ENCODE data around the gene FHAD1. TPM values are rescaled to one million over a fixed set of nuclear protein-coding genes. Genes with fewer than 3 reads are reported as not detected.
"Not testable (repeated sequence)": the region's sequence is repeated elsewhere in the genome, so short reads cannot be mapped to it uniquely, and the experiment has no call there.

The FHAD1 gene
- total RNA-seq, 1 donor from 2014 or later: 1.3 TPM

DNA sequence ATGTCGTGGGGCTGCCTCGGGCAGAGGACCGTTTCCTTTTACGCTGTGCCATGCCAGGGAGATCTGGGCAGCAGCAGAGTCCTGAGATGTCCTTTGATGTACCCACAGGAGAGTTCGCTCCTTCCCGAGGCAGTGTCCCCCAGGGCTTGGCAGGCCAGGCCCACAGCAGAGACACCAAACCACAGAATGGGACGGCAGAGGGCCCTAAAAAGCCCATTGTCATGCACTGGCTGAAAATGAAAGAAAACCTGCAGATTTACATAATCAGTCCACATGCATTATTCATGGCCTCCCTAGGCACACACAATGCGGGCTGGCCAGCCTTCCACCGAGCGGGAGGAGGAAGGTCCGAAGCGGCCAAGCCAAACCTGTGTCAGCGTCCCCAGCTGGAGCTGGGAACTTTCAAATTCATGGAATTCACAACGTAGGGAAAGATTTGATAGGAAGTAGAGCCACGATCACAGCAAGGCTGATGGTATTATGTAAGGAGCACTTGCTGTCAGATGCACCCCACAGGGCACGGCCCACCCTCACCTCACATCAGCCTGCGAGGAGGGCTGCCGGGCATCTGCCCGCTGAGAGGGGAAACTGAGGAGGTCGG is 137.4 kb downstream of the FHAD1 start:
- no peaks in the 10 kb centered on the region for H3K9me3 Mint-ChIP-seq
- DNase-seq (ENCODE audit: low spot score in 2 of 2, unreplicated experiment in 2 of 2): no peak
- H3K27me3 Mint-ChIP-seq (ENCODE audit: low read depth): peaks cover 77% of the 10 kb centered on the region
- H3K36me3 Mint-ChIP-seq: no peaks in the 10 kb centered on the region
- peaks cover 18% of the 10 kb centered on the region for H3K4me1 Mint-ChIP-seq
- TF ChIP-seq, protein P1, sequence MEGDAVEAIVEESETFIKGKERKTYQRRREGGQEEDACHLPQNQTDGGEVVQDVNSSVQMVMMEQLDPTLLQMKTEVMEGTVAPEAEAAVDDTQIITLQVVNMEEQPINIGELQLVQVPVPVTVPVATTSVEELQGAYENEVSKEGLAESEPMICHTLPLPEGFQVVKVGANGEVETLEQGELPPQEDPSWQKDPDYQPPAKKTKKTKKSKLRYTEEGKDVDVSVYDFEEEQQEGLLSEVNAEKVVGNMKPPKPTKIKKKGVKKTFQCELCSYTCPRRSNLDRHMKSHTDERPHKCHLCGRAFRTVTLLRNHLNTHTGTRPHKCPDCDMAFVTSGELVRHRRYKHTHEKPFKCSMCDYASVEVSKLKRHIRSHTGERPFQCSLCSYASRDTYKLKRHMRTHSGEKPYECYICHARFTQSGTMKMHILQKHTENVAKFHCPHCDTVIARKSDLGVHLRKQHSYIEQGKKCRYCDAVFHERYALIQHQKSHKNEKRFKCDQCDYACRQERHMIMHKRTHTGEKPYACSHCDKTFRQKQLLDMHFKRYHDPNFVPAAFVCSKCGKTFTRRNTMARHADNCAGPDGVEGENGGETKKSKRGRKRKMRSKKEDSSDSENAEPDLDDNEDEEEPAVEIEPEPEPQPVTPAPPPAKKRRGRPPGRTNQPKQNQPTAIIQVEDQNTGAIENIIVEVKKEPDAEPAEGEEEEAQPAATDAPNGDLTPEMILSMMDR (IDR thresholded peaks at IDR 0.05; ENCODE audit: unreplicated experiment): no peak
- H3K27ac Mint-ChIP-seq: no peak overlapping the region
- H3K4me3 Mint-ChIP-seq: no peak overlapping the region

DNA sequence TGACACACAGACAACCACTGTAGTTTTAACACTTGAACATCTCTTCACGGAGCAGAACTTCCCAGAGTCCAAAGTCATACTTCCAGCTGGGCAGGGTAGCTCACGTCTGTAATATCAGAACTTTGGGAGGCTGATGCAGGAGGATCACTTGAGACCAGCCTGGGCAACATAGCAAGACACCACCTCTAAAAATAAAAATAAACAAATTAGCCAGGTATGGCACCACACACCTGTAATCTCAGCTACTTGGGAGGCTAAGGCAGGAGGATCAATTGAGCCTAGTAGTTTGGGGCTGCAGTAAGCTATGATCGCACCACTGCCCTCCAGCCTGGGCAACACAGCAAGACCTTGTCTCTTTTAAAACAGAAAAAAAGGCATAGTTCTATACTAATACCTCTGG is 138.4 kb downstream of the FHAD1 start:
- Mint-ChIP-seq H3K27ac (no peak overlapping the region), H3K4me1 (peaks cover 8% of the 10 kb centered on the region), H3K27me3 (ENCODE audit: low read depth) (peaks cover 79% of the 10 kb centered on the region), H3K9me3 (no peaks in the 10 kb centered on the region), H3K36me3 (no peaks in the 10 kb centered on the region), H3K4me3 (no peak overlapping the region)
- TF ChIP-seq, protein P1 (IDR thresholded peaks at IDR 0.05; ENCODE audit: unreplicated experiment): no peak
- no peak for DNase-seq (ENCODE audit: low spot score in 2 of 2, unreplicated experiment in 2 of 2)

DNA sequence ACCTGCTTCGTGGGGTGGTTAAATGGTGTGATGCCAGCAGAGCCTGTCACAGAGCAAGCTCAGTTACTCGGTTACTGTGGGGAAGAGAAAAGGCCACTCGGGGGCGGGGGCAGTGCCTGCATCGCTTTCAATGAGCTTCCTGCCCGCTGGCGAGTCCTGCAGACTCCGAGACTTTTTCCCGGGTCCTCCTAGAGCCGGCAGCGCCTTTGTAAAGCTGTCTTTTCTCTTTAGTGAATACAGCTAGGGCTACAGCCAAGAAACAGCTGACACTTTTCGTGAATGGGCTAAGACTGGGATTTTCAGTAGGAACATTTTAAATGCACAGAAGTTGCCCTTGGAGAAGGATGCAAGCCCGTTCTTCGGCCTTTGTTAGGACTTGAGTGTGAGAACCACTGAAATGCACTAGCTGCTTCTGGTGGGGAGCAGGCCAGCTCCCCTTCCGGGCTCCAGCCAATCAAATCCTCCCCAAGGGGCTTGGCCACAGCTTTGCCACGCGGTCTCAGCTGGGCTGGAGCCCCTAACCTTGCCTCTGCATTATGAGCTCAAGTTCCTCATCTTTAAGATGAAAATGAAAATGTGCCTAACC is 139.2 kb downstream of the FHAD1 start:
- no peak overlapping the region for H3K27ac Mint-ChIP-seq
- no peak for DNase-seq (ENCODE audit: low spot score in 2 of 2, unreplicated experiment in 2 of 2)
- no peaks in the 10 kb centered on the region for H3K36me3 Mint-ChIP-seq
- TF ChIP-seq, protein P1 (IDR thresholded peaks at IDR 0.05; ENCODE audit: unreplicated experiment): no peak
- H3K9me3 Mint-ChIP-seq: no peaks in the 10 kb centered on the region
- no peak overlapping the region for H3K4me3 Mint-ChIP-seq
- peaks cover 77% of the 10 kb centered on the region for H3K27me3 Mint-ChIP-seq (ENCODE audit: low read depth)
- peaks cover 2% of the 10 kb centered on the region for H3K4me1 Mint-ChIP-seq

DNA sequence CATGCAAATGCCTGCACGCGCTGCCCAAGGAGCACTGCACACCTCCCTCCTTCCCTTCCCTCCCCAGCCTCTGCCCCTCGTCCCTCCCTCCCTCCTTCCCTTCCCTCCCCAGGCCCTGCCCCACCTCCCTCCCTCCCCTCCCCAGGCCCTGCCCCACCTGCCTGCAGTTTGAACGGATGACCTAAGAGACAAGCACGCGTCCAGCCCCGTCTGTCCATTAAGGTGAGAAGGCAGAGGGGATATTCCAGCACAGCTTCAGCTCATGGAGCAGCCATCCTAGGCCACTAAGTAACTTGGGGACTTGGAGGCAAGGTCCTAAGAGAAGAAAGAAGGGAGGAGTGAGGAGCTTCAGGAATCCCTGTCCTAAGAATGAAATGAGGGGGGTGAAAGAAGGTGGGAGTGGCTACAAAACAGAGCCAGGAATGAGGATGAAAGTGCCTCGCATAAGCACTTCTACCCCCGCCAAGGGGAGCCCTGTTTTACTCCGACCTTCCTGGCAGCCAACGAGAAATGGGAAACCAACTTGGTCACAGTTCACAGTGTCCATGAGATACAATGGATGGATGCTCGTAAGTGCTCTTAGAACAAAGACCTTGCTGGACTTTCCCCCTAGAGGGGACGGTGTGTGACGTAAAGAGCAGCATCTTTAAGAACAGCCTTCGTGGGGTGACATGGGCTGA is 141.3 kb downstream of the FHAD1 start:
- Mint-ChIP-seq H3K27ac (no peak overlapping the region), H3K4me1 (peaks cover 2% of the 10 kb centered on the region), H3K36me3 (no peaks in the 10 kb centered on the region), H3K27me3 (ENCODE audit: low read depth) (peaks cover 64% of the 10 kb centered on the region), H3K4me3 (no peak overlapping the region), H3K9me3 (no peaks in the 10 kb centered on the region)
- TF ChIP-seq, protein P1 (IDR thresholded peaks at IDR 0.05; ENCODE audit: unreplicated experiment): no peak
- no peak for DNase-seq (ENCODE audit: low spot score in 2 of 2, unreplicated experiment in 2 of 2)

DNA sequence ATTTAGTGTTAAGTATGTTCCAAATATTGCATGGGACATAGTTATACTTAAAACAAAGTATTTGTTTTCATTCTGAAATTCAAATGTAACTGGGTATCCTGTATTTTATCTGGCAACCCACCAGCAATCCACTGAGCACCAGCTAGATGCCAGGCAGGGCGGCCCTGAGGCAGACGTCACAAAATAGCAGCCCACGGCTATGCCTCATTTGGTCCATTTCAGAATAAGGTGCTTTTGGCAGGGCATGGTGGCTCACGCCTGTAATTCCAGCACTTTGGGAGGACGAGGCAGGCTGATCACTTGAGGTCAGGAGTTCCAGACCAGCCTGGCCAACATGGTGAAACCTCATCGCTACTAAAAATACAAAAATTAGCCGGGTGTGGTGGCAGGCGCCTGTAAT is 142.8 kb downstream of the FHAD1 start:
- not testable (repeated sequence) for H3K4me3 Mint-ChIP-seq; H3K36me3 Mint-ChIP-seq; H3K27ac Mint-ChIP-seq; H3K9me3 Mint-ChIP-seq; H3K4me1 Mint-ChIP-seq; DNase-seq (ENCODE audit: low spot score in 2 of 2, unreplicated experiment in 2 of 2)
- peaks cover 58% of the 10 kb centered on the region for H3K27me3 Mint-ChIP-seq (ENCODE audit: low read depth)

DNA sequence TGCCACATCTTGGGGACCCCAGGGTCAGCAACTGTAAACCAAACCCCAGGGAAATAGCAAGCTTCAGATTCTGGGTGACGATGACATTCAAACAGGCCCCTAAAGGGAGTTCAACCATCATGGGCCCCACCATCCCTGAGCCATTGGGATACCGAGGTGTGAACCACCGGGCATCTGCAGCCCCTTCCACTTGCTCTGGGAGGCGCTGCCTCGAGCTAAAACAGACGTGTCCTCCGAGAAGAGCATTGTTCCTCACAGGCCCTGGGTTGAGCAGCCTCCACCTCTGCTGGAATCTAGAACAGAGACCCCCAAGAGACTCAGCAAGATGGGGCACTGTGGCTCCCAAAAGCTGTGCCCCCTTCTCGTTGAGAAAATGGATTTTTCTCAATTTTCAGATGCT is 143.6 kb downstream of the FHAD1 start:
- Mint-ChIP-seq H3K27me3 (ENCODE audit: low read depth) (peaks cover 50% of the 10 kb centered on the region), H3K36me3 (no peaks in the 10 kb centered on the region), H3K9me3 (no peaks in the 10 kb centered on the region), H3K4me3 (no peak overlapping the region), H3K4me1 (no peaks in the 10 kb centered on the region), H3K27ac (no peak overlapping the region)
- TF ChIP-seq, protein P1 (IDR thresholded peaks at IDR 0.05; ENCODE audit: unreplicated experiment): no peak
- DNase-seq (ENCODE audit: low spot score in 2 of 2, unreplicated experiment in 2 of 2): no peak
